AML-193 (cell line): ENCODE data around the gene AARSD1.
A peak's percentile ranks its signal among the peaks of the same experiment; 100 is the strongest.
"Not testable (repeated sequence)": the region's sequence is repeated elsewhere in the genome, so short reads cannot be mapped to it uniquely, and the experiment has no call there.

ENCODE experiments used
- DNase-seq, 2 experiments: peaks; one replicate each; lab custom pipeline; 2025; lab: John Stamatoyannopoulos, UW

The AARSD1 gene, protein sequence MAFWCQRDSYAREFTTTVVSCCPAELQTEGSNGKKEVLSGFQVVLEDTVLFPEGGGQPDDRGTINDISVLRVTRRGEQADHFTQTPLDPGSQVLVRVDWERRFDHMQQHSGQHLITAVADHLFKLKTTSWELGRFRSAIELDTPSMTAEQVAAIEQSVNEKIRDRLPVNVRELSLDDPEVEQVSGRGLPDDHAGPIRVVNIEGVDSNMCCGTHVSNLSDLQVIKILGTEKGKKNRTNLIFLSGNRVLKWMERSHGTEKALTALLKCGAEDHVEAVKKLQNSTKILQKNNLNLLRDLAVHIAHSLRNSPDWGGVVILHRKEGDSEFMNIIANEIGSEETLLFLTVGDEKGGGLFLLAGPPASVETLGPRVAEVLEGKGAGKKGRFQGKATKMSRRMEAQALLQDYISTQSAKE

DNA sequence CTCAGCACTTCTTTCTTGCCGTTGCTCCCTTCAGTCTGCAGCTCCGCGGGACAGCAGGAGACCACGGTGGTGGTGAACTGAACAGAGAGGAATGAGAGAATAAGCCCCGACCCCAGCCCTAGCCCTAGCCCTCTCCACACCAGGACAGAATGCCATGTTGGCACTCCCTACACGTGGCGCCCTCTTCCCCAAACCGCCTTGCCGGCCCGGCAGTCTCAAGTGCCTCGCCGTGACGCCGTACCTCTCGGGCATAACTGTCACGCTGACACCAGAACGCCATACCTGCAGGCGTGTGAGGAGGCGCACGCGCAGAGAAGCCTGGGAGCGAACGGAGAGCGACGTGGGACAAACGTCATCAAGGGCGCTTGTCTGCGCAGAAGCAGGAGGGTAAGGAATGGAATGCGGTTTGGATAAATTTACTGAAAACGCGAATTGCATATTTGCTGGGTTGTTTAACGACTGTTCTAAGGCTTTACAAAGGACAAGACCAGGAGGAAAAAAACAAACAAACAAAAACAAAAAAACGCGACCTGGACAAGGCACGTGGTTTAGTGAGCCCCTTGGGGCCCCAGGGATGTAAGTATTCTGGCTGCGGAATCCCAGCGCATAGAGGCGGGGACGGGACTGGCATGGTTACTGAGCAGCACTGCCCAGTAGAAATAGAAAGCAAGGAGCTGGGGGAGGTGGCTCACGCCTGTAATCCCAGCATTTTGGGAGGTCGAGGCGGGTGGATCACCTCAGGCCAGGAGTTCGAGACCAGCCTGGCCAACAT, at the start of gene AARSD1:
Gene AARSD1, minus strand, starts transcription at position 294 of the 772 bp plus-strand sequence. Its CDS starts 14 bp downstream, at position 280.
- DNase-seq = peak; percentile 94 to 96

DNA sequence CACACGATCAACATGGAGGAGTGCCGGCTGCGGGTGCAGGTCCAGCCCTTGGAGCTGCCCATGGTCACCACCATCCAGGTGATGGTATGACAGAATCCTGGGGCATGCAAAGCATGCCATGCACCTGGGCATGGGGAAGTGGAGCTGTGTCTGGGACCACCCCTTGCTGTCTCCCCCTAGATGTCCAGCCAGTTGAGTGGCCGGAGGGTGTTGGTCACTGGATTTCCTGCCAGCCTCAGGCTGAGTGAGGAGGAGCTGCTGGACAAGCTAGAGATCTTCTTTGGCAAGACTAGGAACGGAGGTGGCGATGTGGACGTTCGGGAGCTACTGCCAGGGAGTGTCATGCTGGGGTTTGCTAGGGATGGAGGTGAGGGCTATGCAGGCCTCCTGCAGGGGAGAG, 49.0 kb upstream of the AARSD1 start:
- no peak for DNase-seq

- no peak for DNase-seq
Observed at GRCh38 chr17:43011728-43012472, 47.6 kb upstream of the AARSD1 start.

DNA sequence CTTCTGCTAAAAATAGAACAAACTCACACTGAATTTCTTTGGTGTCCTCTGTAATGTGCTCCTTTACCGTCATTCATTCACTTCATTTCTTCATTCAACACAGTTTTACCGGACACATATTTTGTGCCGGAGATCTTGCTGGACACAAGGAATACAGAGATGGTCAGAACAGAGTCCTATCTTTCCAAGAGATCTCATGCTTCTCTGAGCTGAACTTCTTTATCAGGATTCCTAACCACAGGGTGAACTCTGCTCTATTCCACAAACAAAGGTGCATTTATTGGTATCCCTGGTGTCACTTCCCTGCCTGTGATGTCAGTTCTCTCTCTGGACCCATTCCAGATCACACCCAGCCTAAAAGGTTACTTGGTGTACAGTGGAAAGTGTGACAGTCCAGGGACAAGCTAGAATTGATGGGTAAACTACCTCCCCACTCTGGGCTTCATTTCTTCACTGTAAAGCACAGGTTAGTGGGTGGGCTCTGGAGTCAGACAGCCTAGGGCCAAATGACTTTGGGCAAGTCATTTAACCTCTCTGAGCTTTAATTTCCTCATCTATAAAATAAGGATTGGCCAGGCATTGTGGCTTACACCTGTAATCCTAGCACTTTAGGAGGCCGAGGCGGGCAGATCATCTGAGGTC, 46.5 kb upstream of the AARSD1 start:
- no peak for DNase-seq

DNA sequence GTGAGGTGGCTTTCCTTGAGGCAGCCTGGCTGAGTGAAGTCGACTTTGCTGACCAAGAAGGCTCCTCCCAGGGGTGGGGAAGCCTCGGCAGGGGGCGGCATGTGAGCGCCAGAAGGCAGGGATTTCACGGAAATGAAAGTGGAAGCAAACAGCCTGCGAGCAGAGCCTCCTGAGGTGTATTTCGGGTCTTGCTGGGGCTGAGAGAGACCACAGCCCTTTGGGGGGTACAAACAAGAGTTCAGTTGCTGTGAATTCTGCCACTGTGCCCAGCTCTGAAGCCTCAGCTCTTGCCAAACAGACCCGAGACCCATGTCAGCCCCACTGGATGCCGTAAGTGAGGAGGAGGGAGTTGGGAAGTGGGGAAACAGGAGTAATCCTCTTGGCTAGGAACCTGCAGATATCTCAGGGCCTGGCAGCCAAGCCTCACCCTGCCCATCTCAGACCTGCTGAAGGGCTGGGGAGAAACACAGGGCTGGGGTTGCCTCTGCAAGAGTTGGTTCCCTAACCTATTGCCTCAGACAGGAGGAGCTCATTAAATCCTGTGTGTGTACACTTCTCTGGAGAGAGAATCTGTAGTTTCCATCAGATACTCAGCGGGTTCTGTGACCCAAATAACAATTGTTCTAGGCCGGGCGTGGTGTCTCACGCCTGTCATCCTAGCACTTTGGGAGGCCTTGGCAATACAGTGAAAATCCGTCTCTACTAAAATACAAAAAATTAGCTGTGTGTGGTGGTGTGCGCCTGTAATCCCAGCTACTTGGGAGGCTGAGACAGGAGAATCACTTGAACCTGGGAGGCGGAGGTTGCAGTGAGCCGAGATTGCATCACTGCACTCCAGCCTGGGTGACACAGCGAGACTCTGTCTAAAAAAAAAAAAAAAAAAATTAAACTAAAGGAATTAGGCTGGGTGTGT, 42.6 kb upstream of the AARSD1 start, which contains the start of gene IFI35:
Gene IFI35, plus strand, starts transcription at position 146 of the 913 bp plus-strand sequence. Its CDS starts 164 bp downstream, at position 310.
- peak; percentile 91 for DNase-seq

DNA sequence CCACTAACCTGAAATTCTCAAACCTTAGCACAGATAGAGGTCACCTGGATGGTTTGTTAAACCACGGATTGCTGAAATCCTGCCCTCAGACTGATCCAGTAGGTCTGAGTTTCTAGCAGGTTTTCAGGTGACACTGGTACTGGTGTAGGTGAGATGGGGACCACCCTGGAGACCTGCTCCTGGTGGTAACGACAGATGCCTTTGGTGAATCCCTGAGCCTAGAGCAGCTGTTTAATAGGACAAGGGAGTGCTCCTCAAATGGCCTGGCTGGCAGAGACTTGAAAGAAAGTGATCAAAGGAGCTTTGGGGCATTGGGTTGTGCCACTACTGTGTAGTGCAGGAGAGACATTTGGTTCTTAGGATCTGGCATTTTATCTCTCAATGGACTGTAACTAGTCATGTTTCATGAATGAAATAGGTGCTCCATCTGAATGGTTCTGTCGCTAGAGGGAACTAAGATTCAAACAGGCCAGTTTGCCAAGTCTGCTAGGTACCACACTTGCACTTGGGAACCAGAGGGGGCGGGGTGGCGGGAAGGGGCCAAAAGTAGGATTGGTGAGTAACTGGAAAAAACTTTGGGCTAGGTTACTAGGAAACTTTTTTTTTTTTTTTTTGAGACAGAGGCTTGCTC, 39.4 kb upstream of the AARSD1 start:
- no peak for DNase-seq

DNA sequence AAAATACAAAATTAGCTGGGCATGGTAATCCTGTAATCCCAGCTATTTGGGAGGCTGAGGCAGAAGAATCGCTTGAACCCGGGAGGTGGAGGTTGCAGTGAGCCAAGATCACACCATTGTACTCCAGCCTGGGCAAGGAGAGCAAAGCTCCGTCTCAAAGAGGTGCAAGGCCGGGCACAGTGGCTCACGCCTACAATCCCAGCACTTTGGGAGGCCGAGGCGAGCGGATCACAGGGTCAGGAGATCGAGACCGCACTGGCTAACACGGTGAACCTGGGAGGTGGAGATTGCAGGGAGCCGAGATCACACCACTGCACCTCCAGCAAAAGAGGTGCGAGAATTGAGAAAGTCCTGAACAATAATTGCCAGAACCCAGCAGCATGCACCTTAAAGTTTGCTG, 36.6 kb upstream of the AARSD1 start:
- DNase-seq = not testable (repeated sequence)

DNA sequence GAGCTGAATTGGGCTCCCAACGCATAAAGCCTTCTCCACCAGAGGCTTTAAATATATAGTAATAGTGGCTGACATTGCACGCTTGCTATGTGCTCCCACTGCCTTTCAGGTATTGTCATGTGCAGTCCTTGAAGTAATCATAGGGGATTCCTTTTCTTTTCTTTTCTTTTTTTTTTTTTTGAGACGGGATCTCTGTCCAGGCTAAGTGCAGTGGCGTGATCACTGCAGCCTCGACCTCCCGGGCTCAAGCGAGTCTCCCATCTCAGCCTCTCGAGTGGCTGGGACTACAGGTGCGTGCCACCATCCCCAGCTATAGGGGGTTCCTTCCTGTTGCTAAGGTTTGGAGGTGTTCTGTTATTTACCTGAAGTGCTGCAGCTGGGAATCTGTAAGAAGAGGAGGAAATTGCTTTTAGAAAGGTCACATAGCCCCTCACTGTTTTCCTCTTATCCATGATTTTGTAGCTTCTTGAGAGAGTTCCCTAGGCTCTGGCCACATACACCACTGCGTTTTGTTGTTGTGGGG, 34.8 kb upstream of the AARSD1 start:
- no peak for DNase-seq

DNA sequence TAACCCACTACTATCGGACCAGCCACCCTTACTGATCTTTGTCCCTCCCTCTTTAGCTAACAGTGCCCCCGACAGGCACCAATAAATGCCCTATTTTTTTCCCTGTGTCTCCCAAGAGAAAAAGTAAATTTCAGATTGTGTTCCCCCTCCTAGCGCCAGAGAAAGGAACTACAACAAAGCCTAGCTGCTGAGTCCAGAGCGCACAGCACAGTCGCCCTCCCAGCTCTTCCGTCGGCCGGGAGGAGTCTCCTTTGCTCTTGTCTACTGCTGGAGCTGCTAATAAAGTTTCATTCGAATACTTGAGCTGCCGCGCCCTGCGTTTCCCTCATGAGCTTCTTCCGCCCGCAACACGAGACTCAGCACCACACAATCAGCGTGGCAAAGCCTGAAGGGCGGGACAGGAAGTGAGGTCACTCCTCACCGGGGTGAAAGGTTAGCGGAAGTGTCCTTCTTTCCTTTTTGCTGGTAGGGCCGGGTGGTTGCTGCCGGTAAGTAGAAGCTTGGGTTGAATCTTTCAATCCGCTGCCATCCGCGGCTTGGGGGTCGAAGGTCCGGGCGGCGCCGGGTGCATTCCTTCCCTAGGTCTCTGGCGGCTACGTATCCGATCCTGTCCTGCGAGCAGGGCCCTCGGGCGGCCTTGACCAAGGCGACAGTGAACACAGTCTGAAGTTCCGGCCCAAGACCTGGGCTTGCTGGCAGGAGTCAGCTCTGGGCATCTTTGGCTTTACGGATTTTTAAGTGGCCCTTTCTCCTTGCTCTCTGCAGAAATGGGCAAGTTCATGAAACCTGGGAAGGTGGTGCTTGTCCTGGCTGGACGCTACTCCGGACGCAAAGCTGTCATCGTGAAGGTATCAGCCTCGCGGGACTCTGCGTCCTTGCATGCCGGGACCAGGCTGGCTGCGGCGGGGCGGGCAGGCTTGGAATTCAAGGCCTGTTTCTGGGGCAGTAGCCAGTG, 34.0 kb upstream of the AARSD1 start, which contains the start of gene RPL27:
Gene RPL27, plus strand, starts transcription at position 436 of the 955 bp plus-strand sequence. Its CDS starts 332 bp downstream, at position 768.
- peak; percentile 100 for DNase-seq

DNA sequence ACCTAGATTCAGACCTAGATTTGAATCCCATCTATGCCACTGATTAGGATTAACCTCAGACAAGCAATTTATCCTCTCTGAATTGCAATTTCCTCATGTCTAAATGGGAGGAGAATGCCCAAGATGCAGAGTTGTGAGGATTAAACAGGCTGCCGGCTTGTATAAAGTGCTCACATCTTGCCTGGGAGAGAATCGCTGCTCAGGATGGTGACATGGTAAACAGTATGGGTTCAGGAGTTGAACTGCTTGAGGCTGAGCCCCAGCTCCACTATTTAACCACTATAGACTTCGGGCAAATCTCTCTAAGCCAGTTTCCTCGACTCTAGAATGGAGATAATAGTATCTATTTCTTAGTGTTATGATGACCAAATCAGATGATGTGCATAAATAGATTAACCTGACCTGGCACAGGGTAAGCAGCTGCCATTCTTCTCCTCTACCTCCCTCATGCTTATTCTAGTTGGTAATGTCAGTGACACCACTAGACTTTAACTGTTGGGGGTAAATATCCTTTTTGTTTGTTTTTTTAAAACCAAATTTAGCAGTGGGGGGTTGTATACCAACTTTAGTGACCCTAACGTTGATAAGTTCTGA, 33.2 kb upstream of the AARSD1 start:
- peak; percentile 48 to 66 for DNase-seq

DNA sequence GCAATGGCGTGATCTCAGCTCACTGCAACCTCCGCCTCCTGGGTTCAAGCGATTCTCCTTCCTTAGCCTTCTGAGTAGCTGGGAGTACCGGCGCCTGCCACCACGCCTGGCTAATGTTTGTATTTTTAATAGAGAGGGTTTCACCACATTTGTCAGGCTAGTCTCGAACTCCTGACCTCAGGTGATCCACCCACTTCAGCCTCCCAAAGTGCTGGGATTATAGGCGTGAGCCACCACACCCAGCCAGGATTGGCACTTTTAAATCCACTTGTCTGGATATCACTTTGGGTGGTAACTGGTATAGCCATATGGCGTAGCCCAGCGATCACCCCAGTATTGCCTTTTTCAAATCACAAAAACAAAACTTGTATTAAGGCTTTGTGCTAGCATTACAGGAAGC, 29.7 kb upstream of the AARSD1 start:
- not testable (repeated sequence) for DNase-seq

- no peak for DNase-seq
Observed at GRCh38 chr17:42992872-42993271, 28.6 kb upstream of the AARSD1 start.

DNA sequence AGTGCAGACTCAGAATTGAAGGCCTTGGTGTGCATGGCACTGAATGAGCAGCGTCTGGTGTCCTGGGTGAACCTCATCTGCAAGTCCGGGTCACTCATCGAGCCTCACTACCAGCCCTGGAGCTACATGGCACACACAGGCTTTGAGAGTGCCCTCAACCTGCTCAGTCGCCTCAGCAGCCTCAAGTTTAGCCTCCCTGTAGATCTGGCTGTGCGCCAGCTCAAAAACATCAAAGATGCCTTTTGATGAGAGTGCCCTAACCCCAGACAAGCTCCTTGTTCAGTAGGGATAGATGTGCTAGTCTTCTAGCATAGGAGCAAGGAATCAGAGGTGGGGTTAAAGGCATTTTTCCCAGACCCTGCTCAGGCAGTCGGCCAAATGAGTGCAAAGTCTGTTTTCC, 27.2 kb upstream of the AARSD1 start:
- DNase-seq = no peak

DNA sequence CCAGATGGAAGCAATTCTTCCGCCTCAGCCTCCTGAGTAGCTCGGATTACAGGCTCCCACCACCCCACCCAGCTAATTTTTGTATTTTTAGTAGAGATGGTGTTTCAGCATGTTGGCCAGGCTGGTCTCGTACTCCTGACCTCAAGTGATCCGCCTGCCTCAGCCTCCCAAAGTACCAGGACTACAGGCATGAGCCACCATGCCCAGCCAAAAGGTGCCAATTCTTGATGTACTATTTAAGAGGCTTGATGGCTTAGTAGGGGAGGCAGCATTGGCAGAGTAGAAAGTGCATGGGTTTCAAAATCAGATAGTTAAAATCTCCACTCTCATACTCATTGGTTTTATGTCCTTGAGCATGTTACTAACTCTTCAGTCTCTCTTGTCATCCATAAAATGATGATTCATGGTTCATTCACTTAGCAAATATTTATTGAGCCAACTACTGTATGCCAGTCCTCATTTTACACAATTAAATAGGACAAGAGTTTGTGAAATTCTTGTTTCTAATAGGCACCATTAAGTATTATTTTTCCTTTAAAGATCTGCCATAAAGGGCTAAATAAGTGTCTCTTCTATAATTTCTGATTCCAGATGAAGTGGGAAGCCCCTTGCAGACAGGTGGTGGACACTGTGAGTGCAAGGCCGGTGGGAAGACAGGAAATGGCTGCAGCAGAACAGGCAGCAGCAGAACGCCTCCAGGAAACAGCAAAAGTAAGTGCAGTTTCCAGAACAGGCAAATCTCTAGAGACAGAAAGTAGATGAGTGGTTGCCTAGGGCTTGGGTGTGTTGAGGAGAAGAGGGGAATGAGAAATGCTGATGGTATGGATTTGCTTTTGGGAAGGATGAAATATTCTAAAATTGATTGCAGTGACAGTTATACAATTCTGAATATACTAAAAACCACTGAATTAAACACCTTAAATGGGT, 25.7 kb upstream of the AARSD1 start:
- DNase-seq = no peak

DNA sequence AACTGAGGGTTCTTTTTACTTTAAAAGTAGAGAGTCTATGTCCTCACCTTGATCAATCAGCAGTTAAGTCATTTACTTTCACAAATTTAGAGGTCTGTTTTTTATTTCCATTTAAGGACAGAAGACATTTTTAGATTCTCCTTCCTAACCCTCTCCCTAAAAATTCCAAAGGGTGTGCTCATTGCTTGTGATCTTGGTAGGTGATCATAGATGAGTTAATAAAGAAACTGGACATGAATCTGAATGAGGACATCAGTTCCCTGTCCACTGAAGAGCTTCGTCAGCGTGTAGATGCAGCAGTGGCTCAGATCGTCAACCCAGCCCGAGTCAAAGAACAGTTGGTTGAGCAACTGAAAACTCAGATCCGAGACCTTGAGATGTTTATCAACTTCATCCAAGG, 24.9 kb upstream of the AARSD1 start:
- DNase-seq = no peak

DNA sequence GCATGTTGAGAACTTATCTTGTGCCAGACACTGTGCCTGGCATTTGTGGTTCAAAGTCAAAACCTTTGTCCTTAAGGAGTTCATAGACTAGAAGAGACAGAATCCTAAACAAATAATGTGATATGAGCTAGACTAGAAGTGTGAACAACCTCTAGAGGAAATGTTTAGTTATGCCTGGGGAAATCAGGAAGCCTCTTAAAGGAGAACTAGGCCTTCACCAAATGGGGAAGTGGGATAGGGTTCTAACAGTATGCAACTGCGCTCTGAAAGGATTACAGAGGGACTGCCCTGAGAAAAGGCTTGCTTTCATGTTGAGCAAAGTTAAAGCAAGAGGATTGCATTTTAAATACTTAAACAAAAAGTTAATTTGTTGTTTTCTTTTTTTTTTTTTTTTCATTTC, 21.0 kb upstream of the AARSD1 start:
- DNase-seq = peak; percentile 98 to 99

DNA sequence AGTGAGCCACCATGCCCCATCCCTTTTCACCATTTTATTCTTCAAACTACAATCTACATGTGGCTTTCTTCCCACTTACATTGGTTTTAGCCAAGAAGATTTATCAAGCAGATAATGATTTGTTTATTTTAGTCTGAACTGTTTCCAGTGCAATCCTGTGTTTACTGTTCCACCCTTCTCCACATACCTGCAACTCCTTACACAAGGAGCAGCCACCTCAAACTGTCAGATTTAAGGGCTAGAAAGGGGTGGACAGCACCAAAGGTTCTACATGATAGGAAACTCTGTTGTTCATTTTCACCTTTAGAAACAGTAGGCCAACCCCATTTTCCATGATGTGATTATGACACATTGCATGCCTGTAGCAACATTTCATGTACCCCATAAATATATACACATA, 18.0 kb upstream of the AARSD1 start:
- DNase-seq = no peak
